Spinal cord (tissue), 10 donors: ENCODE results near the gene RXFP2. TPM values are rescaled to one million over a fixed set of nuclear protein-coding genes. Genes with fewer than 3 reads are reported as not detected.
A peak's percentile ranks its signal among the peaks of the same experiment; 100 is the strongest.

Experiments
- DNase-seq, 6 donors: peaks; one replicate each; pipeline versions ENCODE4 v3.0.0 to v3.0.0-alpha.2; 2013 to 2015; ENCODE audit warnings: low spot score in 6 of 6, low read depth in 4 of 6
- H3K27ac ChIP-seq: one replicate; pipeline ENCODE4 v1.5.1; 2013; ENCODE audit warnings: low read depth, low read length, control low read depth
- H3K27me3 ChIP-seq: one replicate; pipeline ENCODE4 v1.6.1; 2013; ENCODE audit warnings: low read length; ENCODE audit not compliant: control insufficient read depth, insufficient read depth
- H3K36me3 ChIP-seq: one replicate; pipeline ENCODE4 v1.6.1; 2013; ENCODE audit warnings: low read length; ENCODE audit not compliant: control insufficient read depth, insufficient read depth
- H3K4me1 ChIP-seq: one replicate; pipeline ENCODE4 v1.6.1; 2013; ENCODE audit warnings: low read length; ENCODE audit not compliant: control insufficient read depth, insufficient read depth
- H3K4me3 ChIP-seq: one replicate; pipeline ENCODE4 v1.5.1; 2013; ENCODE audit warnings: low read depth, low read length, control low read depth
- H3K9me3 ChIP-seq: one replicate; pipeline ENCODE4 v1.6.1; 2013; ENCODE audit warnings: low read length; ENCODE audit not compliant: control insufficient read depth, insufficient read depth
- WGBS: methylation state at CpG from one replicate; pipeline ENCODE4 v1.1.5; 2013; ENCODE audit warnings: missing lambda C conversion rate; ENCODE audit not compliant: insufficient coverage; 5-methylcytosine and 5-hydroxymethylcytosine counted together
- polyA plus RNA-seq, 2 donors: library from polyadenylated mRNA; unstranded; fragments of 120-200 nt; gene quantifications; one replicate each; pipeline ENCODE4 v1.2.1, GENCODE V29; 2013; ENCODE audit not compliant: insufficient read length in 2 of 2
- total RNA-seq, 2 donors: library from RNA; depleted of rRNA in 1 of 2; stranded (reverse); fragments of 120-200 nt in 1 of 2; fragments of >200 nt in 1 of 2; gene quantifications; one replicate each; pipeline versions ENCODE4 v1.2.3 to v1.2.4, GENCODE V29; 2013 to 2014
- donor health status: healthy.

The RXFP2 gene
- total and polyA plus RNA-seq, 4 donors, result not detected

- DNase-seq, result peak in 3 of 6 donors; percentile 11 to 38 (median 26)
- Histone ChIP-seq H3K27ac (no peak overlapping the region), H3K36me3 (no peaks in the 10 kb centered on the region), H3K4me1 (no peaks in the 10 kb centered on the region), H3K4me3 (no peak overlapping the region), H3K9me3 (peaks cover 3% of the 10 kb centered on the region), H3K27me3 (no peaks in the 10 kb centered on the region)
- WGBS, result 29% methylated on average over 2 of the region's 2 CpGs
Measured at GRCh38 chr13:31807090-31807541, 67.8 kb downstream of the RXFP2 start.

- no peak overlapping the region for H3K27ac ChIP-seq
- 90% methylated on average over 3 of the region's 5 CpGs for WGBS
Measured at GRCh38 chr13:31814536-31814935, 75.2 kb downstream of the RXFP2 start.

GRCh38 chr13:31815361-31816144 is 76.2 kb downstream of the RXFP2 start:
- Histone ChIP-seq H3K4me3 (no peak overlapping the region), H3K27me3 (no peaks in the 10 kb centered on the region), H3K9me3 (peaks cover 7% of the 10 kb centered on the region), H3K27ac (no peak overlapping the region), H3K4me1 (no peaks in the 10 kb centered on the region), H3K36me3 (no peaks in the 10 kb centered on the region)
- DNase-seq, result no peak
- WGBS, result no CpG with 5 or more reads among the region's 1 CpG

More at GRCh38 chr13:31814536-31814935, 75.2 kb downstream of the RXFP2 start:
- Histone ChIP-seq H3K27me3 (no peaks in the 10 kb centered on the region), H3K9me3 (peaks cover 10% of the 10 kb centered on the region), H3K36me3 (no peaks in the 10 kb centered on the region), H3K4me1 (no peaks in the 10 kb centered on the region), H3K4me3 (no peak overlapping the region)
- no peak for DNase-seq

GRCh38 chr13:31818236-31818635 is 78.9 kb downstream of the RXFP2 start:
- DNase-seq, result no peak
- Histone ChIP-seq H3K4me1 (no peaks in the 10 kb centered on the region), H3K36me3 (no peaks in the 10 kb centered on the region), H3K9me3 (peaks cover 7% of the 10 kb centered on the region), H3K27me3 (no peaks in the 10 kb centered on the region), H3K27ac (no peak overlapping the region), H3K4me3 (no peak overlapping the region)

- no peak overlapping the region for H3K4me3 ChIP-seq
- H3K9me3 ChIP-seq, result no peaks in the 10 kb centered on the region
- H3K27me3 ChIP-seq, result no peaks in the 10 kb centered on the region
- no peaks in the 10 kb centered on the region for H3K36me3 ChIP-seq
- H3K4me1 ChIP-seq, result peaks cover 4% of the 10 kb centered on the region
- H3K27ac ChIP-seq, result peak overlapping the region; percentile 0
- peak in 3 of 6 donors; percentile 43 to 88 (median 65) for DNase-seq
- WGBS, result 91% methylated on average over 2 of the region's 3 CpGs
Measured at GRCh38 chr13:31824705-31825517, 85.6 kb downstream of the RXFP2 start.

GRCh38 chr13:31826521-31826920 is 87.2 kb downstream of the RXFP2 start:
- H3K9me3 ChIP-seq, result no peaks in the 10 kb centered on the region
- H3K27ac ChIP-seq, result no peak overlapping the region
- no peaks in the 10 kb centered on the region for H3K36me3 ChIP-seq
- H3K4me3 ChIP-seq, result no peak overlapping the region
- WGBS, result no CpG with 5 or more reads among the region's 4 CpGs
- peaks cover 4% of the 10 kb centered on the region for H3K4me1 ChIP-seq
- no peak for DNase-seq
- no peaks in the 10 kb centered on the region for H3K27me3 ChIP-seq

GRCh38 chr13:31827707-31828106 is 88.4 kb downstream of the RXFP2 start:
- 20% methylated on average over 3 of the region's 5 CpGs for WGBS
- no peak overlapping the region for H3K4me3 ChIP-seq

GRCh38 chr13:31835932-31836331 is 96.6 kb downstream of the RXFP2 start:
- no peaks in the 10 kb centered on the region for H3K27me3 ChIP-seq
- WGBS, result 67% methylated on average over 1 of the region's 1 CpG
- no peaks in the 10 kb centered on the region for H3K4me1 ChIP-seq
- no peak overlapping the region for H3K4me3 ChIP-seq
- no peaks in the 10 kb centered on the region for H3K36me3 ChIP-seq
- no peaks in the 10 kb centered on the region for H3K9me3 ChIP-seq
- no peak for DNase-seq
- no peak overlapping the region for H3K27ac ChIP-seq

More at GRCh38 chr13:31827707-31828106, 88.4 kb downstream of the RXFP2 start:
- Histone ChIP-seq H3K27me3 (no peaks in the 10 kb centered on the region), H3K9me3 (no peaks in the 10 kb centered on the region), H3K27ac (no peak overlapping the region), H3K36me3 (no peaks in the 10 kb centered on the region), H3K4me1 (peaks cover 4% of the 10 kb centered on the region)
- DNase-seq, result peak in 2 of 6 donors; percentile 21 to 66

- Histone ChIP-seq H3K27me3 (peaks cover 7% of the 10 kb centered on the region), H3K9me3 (no peaks in the 10 kb centered on the region), H3K36me3 (no peaks in the 10 kb centered on the region), H3K4me1 (peaks cover 3% of the 10 kb centered on the region), H3K4me3 (no peak overlapping the region), H3K27ac (no peak overlapping the region)
- peak in 1 of 6 donors; percentile 87 for DNase-seq
- WGBS, result 44% methylated on average over 3 of the region's 6 CpGs
Measured at GRCh38 chr13:31843044-31843443, 103.7 kb downstream of the RXFP2 start.
